Dendritic cell treated with granulocyte-macrophage colony-stimulating factor and Interleukin-4, amounts not matched to agents 40 ng/mL and 50 ng/mL, for 4 days (primary cell): ENCODE results near the gene RANBP9.

Source experiments
- H3K27ac Mint-ChIP-seq: one replicate; pipeline ENCODE4 v1.8.0; 2022; ENCODE audit warnings: mild to moderate bottlenecking, mixed read lengths
- H3K27me3 Mint-ChIP-seq: one replicate; pipeline ENCODE4 v1.8.0; 2022; ENCODE audit warnings: mild to moderate bottlenecking, mixed read lengths
- H3K36me3 Mint-ChIP-seq: one replicate; pipeline ENCODE4 v1.8.0; 2022; ENCODE audit warnings: low read depth, mixed read lengths
- H3K4me1 Mint-ChIP-seq: one replicate; pipeline ENCODE4 v1.8.0; 2022; ENCODE audit warnings: low read depth, mixed read lengths
- H3K4me3 Mint-ChIP-seq: one replicate; pipeline ENCODE4 v1.8.0; 2022; ENCODE audit warnings: mild to moderate bottlenecking, moderate library complexity, mixed read lengths
- H3K9me3 Mint-ChIP-seq: one replicate; pipeline ENCODE4 v1.8.0; 2022; ENCODE audit warnings: mixed read lengths
- intact Hi-C: fragments of 100-400 bp; cut with micrococcal nuclease; formaldehyde crosslinking; loops from one replicate; pipeline ENCODE4 v1.15.0; 2022

RANBP9 gene

DNA sequence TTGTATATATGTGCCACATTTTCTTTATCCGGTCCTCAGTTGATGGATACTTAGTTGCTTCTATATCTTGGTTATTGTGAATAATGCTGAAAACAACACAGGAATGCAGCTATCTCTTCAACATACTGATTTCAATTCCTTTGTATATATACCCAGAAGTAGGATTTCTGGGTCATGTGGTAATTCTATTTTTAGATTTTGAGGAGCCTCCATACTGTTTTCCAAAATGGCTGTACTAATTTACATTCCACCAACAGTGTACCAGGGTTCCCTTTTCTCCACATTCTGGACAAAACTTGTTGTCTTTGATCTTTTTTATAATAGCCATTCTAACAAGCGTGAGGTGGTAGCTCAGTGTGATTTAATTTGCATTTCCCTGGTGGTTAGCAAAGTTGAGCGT, 135.6 kb downstream of the RANBP9 start:
- Mint-ChIP-seq H3K9me3 (no peaks in the 10 kb centered on the region), H3K27ac (peak overlapping the region; percentile 92), H3K36me3 (peaks cover 27% of the 10 kb centered on the region), H3K27me3 (no peaks in the 10 kb centered on the region), H3K4me1 (peaks cover 43% of the 10 kb centered on the region), H3K4me3 (no peak overlapping the region)
- intact Hi-C loops = loop anchor here (5.0 to 10.0 kb wide), 3 partner anchors 49 to 381 kb away; partner anchors contain the start of gene GFOD1

DNA sequence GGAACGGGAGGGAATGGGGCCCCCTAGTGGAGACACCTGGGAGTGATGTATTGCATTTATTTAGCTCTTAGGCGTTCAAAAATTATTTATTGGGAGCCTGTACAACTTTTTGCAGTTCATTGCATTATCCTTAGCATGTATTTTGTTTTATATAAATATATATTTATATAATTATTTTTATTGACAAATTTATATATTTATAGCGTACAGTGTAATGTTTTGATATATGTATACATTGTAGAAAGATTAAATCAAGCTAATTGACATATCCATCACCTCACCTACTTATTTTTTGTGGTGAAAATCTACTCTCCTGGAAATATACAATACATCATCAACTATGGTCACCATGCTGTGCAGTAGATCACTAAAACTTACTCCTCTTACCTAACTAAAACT, 136.3 kb downstream of the RANBP9 start:
- Mint-ChIP-seq H3K4me1 (peaks cover 39% of the 10 kb centered on the region), H3K27me3 (peaks cover 5% of the 10 kb centered on the region)
- intact Hi-C loops = loop anchor here (2.0 to 10.0 kb wide), 5 partner anchors 39 to 381 kb away; partner anchors contain the start of genes GFOD1 and NOL7

DNA sequence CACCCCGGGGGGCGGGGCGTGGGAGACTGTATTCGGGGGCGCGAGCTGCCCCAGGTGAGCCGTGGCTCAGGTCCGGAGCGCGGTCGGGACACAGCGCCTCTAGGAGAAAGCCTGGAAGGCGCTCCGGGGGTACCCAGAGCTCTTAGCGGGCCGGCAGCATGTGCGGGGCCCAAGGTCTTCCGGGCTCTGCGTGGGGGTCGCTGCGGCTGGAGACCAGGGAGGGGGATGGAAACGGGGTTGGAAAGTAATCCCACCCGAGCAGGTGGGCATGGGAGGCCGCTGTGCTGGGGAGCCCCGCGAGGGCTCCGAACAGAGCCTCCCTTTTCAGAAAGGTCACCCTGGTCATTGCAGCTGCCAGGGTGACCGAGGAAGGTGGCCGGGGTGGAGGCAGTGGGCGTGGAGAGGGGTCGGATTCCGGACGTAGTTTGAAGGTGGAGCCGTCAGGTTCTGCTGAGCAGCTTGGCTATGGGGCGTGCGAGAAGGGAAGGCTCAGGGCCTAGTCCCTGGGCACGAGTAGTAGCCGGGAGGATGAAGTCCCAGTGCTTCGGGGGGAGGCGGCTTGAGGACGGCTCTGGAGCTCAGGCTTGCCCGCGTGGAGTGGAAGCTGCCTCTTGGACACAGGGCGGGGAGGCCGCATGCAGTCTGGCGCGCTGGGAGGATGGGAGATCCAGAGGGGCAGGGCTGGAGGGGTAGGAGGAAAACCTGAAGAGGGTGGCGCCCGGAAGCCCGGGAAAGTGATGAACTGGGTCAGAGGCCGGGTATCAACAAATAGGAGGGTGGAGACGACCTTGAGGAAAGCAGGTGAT, 136.9 kb downstream of the RANBP9 start, which contains the start of gene SIRT5:
Gene SIRT5, plus strand, starts transcription at position 31 of the 806 bp plus-strand sequence. CDS start 9,510 bp downstream, outside the sequence.
- peaks cover 8% of the 10 kb centered on the region for H3K27me3 Mint-ChIP-seq
- H3K36me3 Mint-ChIP-seq = peaks cover 21% of the 10 kb centered on the region
- peaks cover 37% of the 10 kb centered on the region for H3K4me1 Mint-ChIP-seq
- H3K27ac Mint-ChIP-seq = peak within 1 kb of the TSS; percentile 92
- intact Hi-C loops = loop anchor here (2.0 to 10.0 kb wide), 5 partner anchors 40 to 380 kb away; partner anchors contain the start of genes GFOD1 and NOL7
- H3K9me3 Mint-ChIP-seq = no peaks in the 10 kb centered on the region
- peak within 1 kb of the TSS; percentile 87 for H3K4me3 Mint-ChIP-seq

More for the DNA sequence above, 136.3 kb downstream of the RANBP9 start:
- Mint-ChIP-seq H3K9me3 (no peaks in the 10 kb centered on the region), H3K4me3 (peak overlapping the region; percentile 87), H3K27ac (peak overlapping the region; percentile 92), H3K36me3 (peaks cover 22% of the 10 kb centered on the region)

DNA sequence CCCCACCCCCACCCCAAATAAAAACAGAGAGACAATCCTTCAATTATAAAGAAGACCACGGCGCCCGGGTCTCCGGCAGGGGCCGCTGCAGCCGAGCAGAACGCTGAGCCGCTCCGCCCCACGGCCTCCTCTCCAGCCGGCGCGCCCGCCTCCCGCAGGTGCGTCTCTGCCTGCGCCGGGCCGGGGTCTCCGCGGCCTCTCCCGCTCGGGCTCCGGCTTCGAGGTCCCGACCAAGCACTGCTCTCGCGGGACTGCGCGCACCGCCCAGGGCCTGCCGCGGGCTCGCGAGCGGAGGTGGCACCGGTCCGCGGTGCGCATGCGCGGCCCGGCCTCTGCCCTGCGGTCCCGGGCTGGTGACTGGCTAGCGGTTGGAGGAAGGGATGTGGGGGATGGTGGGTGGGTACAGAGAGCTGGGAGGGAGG, 137.5 kb downstream of the RANBP9 start:
- intact Hi-C loops = loop anchor here (2.0 to 10.0 kb wide), 4 partner anchors 41 to 379 kb away; partner anchors contain the start of genes GFOD1 and NOL7
- Mint-ChIP-seq H3K27ac (peak overlapping the region; percentile 92), H3K4me1 (peaks cover 37% of the 10 kb centered on the region), H3K36me3 (peaks cover 21% of the 10 kb centered on the region), H3K4me3 (peak overlapping the region; percentile 87), H3K9me3 (no peaks in the 10 kb centered on the region), H3K27me3 (peaks cover 8% of the 10 kb centered on the region)

DNA sequence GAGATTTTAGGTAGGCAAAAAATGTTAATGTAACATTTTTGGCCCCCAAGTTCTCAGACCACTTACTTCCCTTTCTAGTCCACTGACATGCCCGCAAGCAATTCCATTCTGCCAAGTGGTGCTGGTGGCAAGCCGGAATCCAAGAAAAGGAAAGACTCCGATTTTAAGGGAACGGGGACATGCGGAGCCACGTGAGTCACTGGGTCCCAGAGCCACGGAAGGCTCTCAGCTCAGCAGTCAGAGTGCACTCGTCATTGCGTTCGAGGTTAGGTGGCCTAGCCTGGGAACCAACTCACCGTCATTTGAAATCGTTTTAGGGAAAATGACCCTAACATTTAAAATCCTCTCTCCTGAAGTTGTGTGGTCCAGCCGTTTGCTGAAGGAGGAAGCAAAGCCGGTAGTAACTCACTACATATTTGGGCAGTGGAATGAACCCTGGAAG, 137.9 kb downstream of the RANBP9 start:
- Mint-ChIP-seq H3K9me3 (no peaks in the 10 kb centered on the region), H3K27ac (peak overlapping the region; percentile 92), H3K36me3 (peaks cover 21% of the 10 kb centered on the region), H3K27me3 (peaks cover 8% of the 10 kb centered on the region), H3K4me1 (peaks cover 37% of the 10 kb centered on the region), H3K4me3 (peak overlapping the region; percentile 87)
- intact Hi-C loops = loop anchor here (2.0 to 10.0 kb wide), 4 partner anchors 41 to 379 kb away; partner anchors contain the start of genes GFOD1 and NOL7

DNA sequence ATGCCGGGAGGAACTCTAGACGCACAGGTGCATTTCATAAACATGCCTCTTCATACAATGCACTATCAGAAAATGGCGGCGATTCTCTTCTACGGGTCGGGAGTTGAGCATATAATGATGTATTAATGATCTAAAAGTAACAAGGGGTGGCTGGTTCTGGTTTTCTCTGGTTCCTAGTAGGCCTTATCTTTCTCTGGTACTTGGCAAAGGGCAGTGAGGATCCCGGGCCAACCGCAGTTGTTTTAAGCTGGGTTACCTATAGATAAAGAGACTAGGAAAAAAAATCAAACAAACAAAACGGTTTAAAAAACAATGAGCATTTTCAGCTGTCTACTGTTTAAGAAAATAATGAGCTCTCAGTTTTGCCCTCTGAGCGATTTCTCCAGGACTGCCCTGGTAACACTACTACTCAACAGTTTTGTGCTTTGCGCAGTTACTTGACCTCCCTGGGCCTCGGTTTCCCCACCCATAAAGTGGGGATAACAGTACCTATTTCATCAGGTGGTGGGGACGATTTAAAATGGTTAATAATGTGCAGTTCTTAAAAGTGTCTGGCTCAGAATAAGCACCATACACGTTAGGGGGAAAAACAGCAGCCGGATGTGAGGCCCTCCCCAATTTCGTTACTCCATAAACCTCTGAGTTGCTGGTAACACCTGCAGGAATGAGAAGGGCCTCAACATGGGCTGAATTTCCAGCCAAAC, 138.5 kb downstream of the RANBP9 start:
- Mint-ChIP-seq H3K36me3 (peaks cover 21% of the 10 kb centered on the region), H3K4me3 (peak overlapping the region; percentile 87), H3K9me3 (no peaks in the 10 kb centered on the region), H3K27me3 (peaks cover 10% of the 10 kb centered on the region), H3K27ac (peak overlapping the region; percentile 92), H3K4me1 (peaks cover 37% of the 10 kb centered on the region)
- intact Hi-C loops = loop anchor here (10.0 kb wide), 2 partner anchors 88 to 378 kb away; partner anchors contain the start of gene GFOD1

DNA sequence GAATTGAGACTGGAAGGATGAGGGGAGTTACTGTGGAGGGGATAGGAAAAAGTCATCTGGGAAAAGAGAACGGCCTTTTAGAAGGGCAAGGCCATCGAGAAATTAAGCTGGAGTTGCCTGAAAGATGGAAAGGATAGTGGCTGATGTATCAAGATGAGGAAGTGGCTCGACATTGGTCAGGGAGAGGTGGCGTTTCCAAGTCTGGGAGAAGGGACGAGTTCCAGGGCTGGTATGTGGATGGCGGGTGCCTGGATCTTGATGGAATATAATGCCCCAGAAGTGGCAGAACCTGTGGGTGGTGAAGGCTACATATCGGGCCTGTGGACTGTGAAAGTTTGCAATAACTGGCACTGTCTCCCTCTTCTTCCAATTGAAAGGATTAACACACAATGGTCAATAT, 139.4 kb downstream of the RANBP9 start:
- Mint-ChIP-seq H3K9me3 (no peaks in the 10 kb centered on the region), H3K4me3 (no peak overlapping the region), H3K27ac (no peak overlapping the region), H3K4me1 (peaks cover 37% of the 10 kb centered on the region), H3K27me3 (peaks cover 10% of the 10 kb centered on the region), H3K36me3 (peaks cover 21% of the 10 kb centered on the region)
- intact Hi-C loops = loop anchor here (10.0 kb wide), 2 partner anchors 87 to 377 kb away; partner anchors contain the start of gene GFOD1
